IPS DF 4.7 (cell line): ENCODE data around the gene GNPNAT1.
"Not testable (repeated sequence)": the region's sequence is repeated elsewhere in the genome, so short reads cannot be mapped to it uniquely, and the experiment has no call there.

Source experiments
- DNase-seq: peaks from one replicate; pipeline ENCODE4 v3.0.0-alpha.2; 2013; ENCODE audit warnings: low spot score; ENCODE audit errors: extremely low read depth

GNPNAT1 gene

DNA sequence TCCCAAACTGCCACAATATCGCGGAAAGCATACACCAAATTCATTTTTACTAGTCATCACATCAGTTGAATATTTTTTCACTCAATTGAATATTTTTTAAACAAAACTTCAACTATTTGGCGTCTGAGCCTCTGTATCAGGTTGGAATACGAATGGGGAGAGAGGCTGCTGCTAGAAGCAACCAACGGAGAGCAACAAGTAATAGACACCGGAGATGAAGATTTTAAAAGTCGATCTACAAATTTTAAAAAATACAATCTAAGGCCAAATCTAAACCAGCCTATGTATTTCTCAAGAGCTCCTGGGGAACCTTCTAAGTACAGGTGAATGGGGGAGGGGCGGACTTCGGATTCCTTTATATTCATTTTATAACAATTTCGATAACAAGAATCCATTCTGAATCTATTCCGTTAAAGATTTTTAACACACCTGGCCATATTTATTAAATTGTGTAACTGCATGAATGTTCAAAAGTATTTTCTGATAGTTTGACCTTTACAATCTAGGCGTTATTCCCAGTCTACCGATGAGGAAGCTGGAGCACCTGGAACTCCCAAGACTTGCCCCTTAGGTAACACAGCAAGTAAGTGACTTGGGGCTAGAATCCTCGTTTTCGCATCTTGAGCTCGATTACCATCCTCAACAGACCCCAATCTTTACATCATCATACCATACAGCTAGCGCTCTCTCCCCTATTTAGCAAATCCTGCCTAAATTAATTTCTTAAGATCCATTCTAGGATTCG, 1.2 kb downstream of the GNPNAT1 start:
- no peak for DNase-seq

DNA sequence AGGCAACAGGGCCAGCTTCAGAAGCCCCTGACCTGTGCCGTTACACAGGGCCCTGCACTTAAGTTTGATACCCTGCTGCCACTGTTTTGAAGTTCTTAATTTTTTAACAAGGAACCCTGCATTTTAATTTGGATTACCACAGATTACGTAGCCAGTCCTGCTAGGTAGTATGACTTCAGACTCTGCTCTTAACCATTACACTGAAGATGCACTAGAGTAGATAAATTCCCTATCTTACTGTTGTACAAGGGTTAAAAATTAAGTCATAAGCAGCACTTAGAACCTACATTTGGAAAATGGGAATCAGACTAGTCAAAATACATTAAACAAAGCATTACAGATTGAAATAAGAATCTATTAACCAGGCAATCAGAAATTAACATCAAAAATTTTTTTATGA, 2.3 kb downstream of the GNPNAT1 start:
- no peak for DNase-seq

DNA sequence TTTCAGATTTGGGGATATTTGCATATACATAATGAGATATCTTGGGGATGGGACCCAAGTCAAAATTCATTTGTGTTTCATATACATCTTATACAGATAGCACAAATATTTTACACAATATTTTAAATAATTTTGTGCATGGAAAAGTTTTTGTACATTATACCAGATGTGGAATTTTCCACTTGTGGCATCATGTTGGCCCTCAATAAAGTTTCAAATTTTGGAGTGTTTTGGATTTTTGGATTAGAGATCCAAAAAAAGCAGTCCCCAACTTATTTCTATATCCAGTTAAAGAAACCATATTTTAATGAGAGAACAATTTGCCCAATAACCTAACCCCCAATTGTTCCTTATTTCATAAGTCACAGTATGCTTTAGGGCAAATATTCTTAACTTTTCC, 4.5 kb downstream of the GNPNAT1 start:
- DNase-seq = no peak

DNA sequence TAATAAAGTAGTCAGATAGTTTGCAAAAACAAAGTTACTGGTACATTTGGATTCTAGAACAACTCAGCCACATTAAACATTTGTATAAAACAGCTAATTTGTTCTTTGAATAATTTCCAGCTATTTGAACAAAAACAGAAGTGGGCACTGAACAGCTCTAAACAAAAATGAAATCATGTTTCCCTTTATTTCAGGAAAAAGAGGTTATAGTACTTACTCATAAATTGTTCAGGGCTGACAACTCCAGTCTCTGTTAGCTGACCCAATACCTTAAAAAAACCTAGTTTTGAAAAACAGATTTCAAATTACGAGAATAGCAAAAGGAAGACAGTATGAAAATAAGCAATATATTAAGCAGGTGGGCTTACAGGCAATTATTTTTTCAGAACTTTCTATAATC, 8.2 kb downstream of the GNPNAT1 start:
- no peak for DNase-seq

DNA sequence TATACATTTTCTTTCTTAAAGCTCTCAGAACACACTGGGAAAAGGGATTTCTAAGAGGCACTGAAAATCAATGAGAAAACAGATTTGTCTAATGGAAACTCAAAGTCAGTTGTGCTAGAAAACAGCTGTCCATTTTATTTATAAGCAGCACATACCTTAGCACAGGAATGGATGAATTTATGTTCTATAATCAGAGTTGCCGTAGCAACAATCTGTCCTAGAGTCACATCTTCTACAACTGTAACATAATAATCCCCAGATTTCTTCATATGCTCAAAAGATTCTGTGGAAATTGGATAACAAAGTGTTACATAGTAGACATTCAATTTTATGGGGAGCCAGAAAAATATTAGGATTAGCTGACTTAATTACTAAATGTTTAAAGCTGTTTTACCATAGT, 9.8 kb downstream of the GNPNAT1 start:
- DNase-seq = no peak

DNA sequence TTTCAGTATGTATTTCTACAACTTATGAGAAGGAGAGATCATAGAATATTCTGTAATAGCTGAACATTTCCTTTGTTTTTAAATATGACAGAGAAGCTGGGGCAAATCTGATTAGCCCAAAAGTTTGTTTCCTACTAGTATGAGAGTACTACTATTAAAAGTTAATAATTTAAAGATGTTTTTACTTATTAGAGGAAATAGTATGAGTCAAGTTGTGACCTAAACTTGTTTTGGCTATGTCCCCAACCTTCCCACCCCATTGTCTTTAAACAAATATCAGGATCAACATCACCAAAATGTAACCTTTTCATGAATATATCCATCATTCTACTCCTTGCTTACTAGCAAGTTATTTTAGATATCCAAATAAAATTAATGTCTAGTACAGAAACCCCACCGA, 10.5 kb downstream of the GNPNAT1 start:
- DNase-seq = no peak

DNA sequence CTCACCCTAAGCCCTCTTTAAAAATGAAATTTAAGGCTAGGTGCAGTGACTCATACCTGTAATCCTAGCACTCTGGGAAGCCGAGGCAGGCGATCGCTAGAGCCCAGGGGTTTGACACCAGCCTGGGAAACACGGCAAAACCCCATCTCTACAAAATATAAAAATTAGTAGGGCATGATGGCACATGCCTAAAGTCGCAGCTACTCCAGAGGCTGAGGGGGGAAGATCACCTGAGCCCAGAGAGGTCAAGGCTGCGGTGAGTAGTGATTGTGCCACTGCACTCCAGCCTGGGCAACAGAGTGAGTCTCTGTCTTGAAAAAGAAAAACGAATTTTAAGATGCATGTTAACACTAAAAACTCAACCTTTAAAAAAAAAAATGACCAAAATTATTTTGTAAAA, 12.7 kb downstream of the GNPNAT1 start:
- DNase-seq = no peak

DNA sequence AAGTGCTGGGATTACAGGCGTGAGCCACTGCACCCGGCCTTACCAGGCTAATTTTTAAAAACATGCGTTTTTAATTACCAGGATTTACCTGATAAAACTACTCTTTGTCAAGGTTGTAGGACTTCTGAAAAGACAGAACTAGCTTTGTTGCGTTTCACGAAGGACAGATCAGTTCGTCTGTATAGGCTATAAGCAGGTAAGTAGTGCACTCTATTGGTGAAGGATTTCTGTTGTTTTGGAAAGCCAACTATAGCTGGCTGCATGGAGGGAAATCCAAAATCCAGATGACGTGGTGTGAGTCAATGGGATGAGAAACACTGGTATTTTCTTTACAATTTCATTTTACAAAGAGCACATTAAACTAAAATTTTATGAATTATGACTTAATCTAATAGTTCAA, 14.6 kb downstream of the GNPNAT1 start:
- DNase-seq = no peak

DNA sequence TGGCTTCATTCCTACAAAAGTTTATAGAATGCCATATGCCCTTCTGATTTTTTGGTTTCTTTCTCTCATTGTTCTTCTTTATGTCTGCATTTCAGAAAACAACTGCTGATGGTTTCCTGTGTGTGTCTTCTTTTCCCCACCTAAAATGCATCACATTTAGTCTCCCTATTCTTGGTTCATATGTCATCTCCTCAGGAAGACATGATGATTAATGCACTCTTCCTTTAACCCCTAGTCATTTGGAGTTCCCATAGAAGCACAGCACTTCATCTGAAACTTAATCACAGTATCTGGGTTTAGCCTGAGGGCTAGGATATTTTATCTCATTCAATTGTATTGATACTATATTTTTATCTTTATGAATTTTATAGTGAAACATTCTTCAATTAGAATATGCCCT, 21.5 kb downstream of the GNPNAT1 start:
- no peak for DNase-seq

DNA sequence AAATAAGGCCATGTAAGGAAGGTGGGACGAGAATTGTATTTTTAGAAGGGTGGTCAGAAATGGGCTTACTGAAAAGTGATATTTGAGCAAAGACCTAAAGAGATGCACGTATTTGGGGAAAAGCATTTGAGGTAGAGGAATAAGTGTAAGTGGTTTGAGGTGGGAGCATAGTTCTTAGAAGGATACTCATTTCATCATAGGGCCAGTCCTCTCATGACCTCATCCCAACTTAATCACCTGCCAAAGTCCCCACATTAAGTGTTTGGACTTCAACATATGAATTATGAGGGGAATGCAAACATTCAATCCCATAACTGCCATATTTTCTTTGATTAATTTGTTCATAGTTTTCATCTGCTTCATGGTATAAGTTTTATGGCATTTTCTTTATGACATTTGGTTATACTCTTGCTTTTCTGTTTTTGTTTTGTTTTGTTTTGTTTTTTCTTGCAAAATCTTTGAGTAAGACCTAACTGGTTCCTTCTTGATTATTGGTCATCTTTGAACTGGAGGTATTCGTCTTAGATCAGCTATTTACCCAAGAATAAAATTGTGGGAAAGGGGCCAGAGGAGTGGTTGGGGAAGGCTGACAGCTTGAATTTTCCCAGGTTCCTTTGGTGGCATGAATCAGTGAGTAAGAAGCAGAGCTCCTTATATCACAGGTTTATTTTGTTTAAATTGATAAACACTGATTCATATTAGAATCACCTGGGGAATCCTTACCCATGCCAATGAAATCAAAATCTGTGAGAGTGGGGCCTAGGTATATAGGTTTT, 24.2 kb downstream of the GNPNAT1 start:
- no peak for DNase-seq

DNA sequence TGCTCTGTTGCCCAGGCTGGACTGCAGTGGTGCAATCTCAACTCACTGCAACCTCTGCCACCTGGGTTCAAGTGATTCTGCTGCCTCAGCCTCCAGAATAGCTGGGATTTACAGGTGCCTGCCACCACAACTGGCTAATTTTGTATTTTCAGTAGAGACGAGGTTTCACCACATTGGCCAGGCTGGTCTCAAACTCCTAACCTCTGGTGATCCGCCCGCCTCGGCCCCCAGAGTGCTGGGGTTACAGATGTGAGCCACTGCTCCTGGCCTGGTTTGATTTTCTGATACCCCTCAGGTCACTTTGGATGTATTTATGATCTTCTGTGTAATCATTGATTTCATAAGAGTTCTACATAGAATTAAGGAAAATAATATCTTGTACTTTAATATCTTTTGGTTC, 28.5 kb downstream of the GNPNAT1 start:
- DNase-seq = not testable (repeated sequence)

DNA sequence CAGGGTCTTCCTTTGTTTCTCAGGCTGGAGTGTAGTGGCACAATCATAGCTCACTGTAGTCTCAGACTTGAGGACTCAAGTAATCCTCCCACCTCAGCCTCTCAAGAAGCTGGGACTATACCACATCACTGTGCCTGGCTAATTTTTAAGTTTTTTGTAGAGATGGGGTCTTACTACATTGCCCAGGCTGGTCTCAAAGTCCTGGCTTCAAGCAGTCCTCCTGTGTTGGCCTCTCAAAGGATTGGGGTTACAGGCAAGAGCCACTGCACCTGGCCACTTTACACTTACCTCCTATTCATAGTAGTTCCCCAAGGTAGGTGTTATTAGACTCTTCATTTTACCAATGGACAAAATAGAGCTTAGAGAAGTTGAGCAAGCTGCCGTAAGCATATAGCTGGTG, 32.3 kb downstream of the GNPNAT1 start:
- no peak for DNase-seq

DNA sequence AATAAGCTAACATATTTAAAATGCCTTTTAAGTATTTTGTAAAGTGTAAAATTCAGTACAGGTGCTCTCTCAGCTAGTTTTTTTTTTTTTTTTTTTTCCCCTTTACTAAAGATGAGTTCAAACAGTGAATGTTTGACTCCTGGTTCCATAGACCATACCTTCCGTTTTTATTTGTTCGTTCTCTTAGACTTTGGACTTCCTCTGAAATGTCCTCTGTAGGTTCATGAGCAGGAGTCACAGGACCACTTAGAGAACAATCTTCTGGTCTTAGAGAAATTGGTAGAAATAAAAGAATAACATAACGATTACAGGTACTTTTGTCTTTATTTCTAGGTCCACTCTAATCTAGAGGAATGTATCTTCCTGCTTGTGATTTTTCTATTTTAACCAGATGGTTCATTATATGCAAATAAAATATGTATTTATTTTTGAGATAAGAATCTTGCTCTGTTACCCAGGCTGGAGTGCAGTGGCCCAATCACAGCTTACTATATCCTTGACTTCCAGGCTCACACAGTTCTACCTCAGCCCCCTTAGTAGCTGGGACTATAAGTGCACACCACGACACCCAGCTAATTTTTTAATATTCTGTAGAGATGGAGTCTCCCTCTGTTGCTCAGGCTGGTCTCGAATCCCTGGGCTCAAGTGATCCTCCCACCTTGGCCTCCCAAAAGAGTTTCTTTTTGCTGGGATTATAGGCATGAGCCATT, 35.6 kb downstream of the GNPNAT1 start:
- no peak for DNase-seq

DNA sequence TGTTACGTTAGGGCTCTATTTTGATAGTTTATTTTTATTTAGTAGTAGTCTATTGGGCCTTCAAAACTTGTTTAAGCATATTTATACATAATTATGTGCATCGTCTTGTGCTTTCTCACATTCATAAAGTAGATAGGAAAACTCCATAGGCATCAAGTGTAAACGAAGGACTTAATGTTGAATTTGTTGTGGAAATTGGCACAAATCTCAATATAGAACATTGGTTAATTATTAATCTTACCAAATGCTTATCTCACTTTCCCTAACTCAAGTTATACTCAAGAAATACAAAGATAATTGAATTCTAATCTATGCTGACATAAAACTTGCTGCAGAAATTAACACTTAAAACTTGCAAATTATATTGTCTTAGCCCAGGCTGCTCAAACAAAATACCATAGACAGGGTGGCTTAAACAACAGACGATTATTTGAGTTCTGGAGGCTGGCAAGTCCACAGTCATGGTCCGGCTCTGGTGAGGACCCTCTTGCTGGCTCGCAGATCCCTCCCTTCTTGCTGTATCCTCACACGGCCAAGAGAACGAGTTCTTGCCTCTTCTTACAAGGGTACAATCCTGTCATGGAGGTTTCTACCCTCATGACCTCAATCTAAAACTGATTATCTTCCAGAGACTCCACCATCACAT, 42.6 kb downstream of the GNPNAT1 start:
- DNase-seq = no peak

DNA sequence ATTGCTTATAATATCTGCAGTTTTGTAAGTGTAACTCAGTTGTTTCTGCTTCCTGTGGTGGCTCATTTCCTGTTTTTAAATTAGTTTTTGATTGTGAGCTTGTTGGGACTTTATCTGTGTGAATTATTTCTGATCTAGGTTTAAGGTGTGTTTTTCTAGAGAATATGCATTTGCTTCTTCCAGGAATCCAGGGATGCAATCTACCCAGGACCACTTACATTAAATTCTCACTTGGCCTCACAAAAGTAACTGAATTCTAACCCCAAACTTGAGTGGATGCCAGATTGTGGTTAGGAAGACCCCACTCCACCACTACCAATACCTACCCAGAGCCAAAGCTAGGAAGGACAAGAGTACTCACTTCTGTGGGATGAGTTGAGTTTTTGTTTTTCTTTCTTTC, 49.5 kb downstream of the GNPNAT1 start:
- no peak for DNase-seq

DNA sequence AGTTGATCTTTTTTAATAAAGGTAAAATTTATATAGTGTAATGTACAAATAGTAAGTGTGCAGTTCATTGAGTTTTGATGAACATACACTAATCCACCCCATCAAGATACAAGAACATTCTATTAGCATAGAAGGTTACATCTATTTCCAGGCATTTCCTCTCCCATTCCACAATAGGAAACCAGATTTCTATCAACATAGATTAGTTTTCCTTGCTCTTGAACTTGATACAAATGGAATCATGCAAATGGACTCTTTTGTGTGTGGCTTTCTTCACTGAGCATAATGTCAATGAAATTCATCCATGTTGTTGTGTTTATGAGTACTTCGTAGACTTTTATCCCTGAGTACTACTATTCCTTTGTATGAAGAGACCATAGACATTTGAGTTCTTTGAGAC, 50.7 kb downstream of the GNPNAT1 start:
- no peak for DNase-seq

DNA sequence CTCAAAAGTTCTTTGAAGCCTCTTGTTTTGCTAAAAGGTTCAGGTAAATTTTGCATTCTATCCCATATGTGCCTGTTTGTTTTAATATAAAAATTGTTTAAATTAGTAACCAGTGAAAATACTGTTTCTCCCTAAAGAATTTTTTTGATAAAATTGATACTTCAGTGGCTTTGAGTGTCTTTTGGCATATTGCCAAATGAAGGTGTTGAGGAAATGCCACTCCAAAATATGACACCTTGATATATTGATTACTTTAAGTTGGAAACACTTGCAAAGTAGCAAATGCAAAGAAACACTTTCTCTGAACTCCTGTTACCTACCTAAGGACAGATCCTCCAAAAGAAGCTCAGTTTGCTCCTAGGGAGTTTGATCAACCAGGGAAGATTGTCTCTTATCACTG, 53.0 kb downstream of the GNPNAT1 start:
- no peak for DNase-seq

DNA sequence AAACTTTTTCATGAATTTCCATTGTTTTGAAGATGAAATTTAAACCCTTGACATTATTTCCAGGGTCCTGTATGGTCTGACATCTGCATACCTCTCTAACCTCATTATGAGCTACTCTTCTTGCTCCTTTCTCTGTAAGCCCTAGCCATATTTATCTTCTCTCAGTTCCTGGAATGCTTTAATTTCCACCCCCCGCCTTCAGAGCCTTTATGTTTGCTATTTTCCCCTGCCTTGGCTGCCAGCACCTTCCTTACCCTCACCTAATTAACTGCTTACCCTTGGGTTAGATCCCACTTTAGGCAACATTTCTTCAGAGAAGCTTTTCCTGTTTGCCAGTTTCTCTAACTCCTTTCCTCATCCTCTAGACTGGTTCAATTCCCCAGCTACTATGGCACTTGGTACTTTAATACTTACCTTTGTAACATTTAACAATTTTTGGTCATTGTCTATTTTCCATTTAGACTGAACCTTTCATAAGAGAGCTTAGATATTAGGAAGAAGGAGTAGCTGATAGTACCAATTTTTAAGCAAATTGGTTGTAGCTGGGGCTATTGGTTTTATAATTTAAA, 55.4 kb downstream of the GNPNAT1 start:
- DNase-seq = no peak

DNA sequence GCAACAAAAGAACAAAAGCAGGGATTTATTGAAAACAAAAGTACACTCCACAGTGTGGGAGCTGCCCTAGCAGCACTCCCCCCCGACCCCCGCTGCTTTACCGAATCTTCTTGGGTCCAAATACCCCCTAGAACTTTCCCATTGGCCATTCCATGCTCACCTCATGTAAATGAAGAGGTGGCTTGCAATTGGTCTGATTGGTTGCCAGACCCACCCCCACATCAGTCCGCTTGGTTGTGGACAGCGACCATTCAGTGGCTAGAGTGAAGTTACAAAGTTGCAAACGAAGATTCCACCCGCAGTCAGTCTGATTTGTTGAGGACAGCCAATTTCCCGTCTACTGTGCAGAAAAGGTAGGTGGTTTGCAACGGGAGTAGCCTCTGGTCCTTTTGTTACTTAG, 57.6 kb downstream of the GNPNAT1 start:
- DNase-seq = no peak

DNA sequence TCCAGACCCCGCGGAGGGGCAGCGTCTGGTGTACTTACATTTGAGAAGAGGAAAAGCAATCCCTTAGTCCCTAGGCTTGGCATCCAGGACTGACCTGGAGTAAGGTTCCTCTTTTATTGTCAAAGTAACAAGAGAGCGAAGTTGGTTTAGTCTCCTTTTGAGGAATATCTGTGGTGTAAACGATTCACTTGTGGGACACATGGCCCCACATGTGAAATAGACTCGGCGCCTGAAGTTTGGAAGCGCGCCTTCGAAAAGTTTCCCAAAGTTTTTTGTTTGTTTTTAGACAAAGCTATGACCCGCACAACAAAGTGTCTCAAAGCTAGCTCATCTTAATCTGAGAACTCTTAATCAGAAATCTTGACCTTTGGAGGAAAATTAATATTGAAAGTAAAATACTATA, 60.7 kb downstream of the GNPNAT1 start:
- no peak for DNase-seq

DNA sequence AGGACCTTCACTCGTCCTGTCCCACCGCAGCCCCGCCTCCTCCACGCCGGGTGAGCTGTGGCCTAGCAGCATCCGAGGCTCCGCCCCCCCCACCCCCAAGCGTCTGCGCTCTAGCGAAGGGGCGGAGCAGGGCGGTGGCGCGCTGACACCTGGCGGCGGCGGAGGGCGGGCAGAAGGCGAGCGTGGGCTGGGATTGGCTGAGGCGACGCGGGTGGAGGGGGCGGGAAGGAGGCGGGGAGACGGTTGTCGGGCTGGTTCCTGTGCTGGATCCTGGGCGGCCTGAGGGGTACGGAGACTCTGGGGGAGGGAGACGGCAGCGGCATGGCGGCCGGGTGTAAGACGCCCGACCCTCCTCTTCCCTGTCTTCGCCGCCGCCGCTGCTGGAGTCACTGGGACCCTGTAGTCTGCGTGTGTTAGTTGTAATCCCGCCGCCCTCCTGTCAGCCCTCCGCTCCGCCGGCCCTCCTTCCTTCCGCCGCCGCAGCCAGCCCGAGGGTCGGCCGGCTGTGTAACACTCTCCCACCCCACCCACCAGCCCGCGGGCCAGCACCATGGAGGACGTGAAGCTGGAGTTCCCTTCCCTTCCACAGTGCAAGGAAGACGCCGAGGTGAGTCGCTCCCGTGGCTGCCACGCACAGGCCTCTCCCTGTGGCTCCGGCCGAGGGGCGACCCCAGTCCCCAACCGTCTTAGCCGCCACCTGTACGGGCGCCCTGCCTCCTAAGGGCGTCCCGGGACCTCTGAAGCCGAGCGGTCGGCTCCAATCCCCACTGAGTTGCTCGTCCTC, 61.3 kb downstream of the GNPNAT1 start, which contains the start of gene STYX:
STYX (plus strand) TSS at position 242 of the 784 bp plus-strand sequence; CDS start at position 551, 309 bp downstream.
- peak; percentile 96 for DNase-seq
